NCI-H748 (cell line): Measurements from ENCODE around the gene C2orf76.

Source experiments
- DNase-seq: peaks from one replicate; lab custom pipeline; 2025; ENCODE audit not compliant: unreplicated experiment; lab: John Stamatoyannopoulos, UW

Gene C2orf76

DNA sequence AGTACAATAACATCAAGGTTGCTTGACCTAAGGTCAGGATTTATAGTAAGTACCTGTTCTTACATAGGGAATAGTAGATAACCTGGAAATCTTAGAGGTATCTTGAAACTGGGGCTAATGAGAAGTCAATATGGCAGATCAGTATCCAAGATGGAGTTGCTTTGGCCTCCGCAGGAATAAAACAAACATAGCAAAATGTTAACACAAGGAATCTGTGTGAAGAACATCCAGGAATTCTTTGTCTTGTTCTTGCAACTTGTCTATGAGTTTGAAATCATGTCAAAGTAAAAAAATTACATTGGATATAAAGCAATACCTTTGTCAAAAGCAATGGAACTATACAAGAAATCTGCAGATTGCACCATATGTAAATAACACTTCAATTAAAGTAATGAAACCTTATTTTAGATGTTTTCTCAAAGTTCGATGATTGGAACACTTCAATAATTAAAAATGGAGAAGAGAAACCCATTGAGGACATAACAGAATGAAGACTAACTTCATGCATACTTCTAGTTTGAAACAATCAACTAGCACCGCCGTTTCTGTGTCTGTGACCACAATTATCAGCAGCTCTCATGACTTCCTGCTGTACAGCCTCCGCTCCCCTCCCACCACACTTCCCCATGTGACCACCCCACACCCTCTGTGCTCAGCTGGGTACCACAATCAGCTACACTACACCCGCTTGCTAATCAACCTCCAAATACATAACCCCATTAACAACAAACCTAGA lies 27.6 kb downstream of the C2orf76 start:
- no peak for DNase-seq

DNA sequence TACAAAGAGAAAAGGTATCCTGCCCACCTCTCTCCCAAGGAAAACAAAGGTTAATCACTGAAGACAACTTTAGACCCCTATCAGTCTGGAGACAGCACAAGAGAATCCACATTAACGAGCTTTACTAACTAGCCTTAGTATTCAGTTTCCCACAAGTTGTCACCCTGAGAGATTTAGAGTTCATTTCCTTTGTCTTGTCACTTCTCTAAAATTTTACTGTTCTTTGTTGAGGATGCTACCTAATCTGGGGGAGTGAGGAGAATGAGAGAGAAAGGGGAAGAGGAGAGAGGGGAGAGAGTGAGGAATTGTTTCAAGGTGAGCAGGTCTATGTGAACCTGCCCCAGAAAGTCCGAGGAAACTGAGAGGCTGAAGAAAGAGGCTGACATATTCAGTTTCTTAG lies 28.4 kb downstream of the C2orf76 start:
- DNase-seq, result no peak

DNA sequence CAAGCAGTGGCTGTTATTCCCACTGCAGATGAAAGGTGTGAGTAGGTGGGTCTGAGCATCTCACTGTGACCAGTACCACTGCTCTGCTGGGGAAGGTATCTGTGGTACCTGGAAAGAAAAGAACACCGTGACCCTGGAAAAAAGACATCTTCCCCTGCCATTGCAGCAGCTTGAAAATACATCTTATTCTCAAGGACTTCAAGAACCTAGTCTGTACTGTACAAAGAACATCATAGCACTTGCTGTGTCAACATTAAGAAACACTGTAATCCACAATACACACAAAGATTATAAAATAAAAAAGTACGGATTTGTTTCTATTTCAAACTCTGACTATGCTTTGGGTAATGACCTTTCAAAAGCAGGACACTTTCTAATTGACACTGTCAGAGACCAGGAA lies 28.9 kb downstream of the C2orf76 start:
- DNase-seq, result no peak

DNA sequence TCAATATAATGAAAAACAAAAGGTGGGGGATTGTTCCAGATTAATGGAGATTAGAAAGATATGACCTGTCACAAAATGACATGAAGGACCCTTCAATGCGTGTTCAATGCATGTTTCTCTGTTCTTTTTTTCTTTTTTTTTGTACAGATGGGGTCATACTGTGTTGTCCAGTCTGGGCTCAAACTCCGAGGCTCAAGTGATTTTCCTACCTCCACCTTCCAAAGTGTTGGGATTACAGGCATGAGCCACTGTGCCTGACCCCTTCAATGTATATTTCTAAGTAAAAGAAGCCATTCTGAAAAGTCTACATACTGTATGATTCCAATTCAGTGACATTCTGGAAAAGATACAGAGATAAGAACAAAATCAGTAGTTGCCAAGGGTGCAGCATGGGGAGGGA lies 32.8 kb downstream of the C2orf76 start:
- no peak for DNase-seq

DNA sequence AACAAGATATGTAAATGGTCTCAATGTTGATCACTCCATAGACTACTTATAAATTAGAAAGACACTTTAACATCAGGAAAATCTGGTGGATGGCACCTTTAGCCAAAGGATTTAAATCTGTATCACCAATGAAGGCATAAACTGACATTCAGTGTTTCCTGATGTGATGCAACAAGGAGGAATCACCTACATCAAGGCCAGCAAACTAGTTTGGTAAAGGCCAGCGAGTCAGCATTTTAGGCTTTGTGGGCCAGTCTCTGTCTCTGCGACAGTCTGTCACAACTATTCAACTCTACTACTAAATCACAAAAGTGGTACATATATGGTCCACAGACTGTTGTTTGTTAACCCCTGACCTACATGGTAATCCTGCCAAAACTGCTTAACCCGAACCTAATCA lies 33.3 kb downstream of the C2orf76 start:
- DNase-seq, result no peak

DNA sequence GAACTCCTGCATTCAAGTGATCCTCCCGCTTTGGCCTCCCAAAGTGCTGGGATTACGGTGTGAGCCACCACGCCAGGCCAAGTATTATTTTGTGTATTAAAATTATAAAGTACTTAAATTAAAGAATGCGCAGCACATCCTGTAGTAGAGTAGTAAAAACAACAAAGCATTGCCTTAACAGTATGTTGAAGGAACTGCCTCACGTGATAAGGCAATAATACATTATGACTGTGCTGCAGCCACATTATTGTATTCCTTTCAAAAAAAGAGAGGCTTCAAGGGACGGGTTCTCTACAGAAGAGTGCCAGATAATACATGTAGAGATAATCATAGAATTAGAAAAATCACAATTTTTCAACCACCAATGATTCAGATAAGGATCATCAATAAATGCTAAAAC lies 33.7 kb downstream of the C2orf76 start:
- DNase-seq, result no peak

DNA sequence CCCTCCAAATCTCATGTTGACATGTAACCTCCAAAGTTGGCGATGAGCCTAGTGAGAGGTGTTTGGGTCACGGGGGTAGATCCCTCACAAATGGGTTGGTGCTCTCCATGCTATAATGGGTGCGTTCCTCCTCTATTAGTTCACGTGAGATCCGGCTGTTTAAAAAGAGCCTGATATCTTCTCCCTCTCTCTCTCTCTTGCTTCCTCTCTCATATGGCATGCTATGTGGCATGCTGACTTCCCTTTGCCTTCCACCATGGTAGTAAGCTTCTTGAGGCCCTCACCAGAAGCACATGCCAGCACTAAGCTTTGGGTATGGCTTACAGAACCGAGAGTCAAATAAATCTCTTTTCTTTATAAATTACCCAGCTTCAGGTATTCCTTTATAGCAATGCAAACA lies 39.2 kb downstream of the C2orf76 start:
- no peak for DNase-seq

DNA sequence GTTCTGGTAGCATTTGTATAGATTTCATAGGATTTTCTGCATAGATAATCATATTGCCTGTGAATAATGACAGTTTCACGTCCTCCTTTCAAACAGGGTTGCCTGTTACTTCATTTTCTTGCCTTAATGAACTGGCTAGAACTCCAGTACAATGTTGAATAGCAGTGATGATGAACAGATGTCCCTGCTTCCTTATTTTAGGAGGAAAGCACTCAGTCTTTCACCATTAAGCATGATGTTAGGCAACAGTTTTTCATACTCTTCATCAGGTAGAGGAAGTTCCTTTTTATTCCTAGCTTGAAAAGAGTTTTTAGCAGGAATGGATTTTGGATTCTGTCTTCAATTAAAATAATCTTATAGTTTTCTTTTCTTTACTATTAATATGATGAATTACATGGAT lies 39.7 kb downstream of the C2orf76 start:
- no peak for DNase-seq

DNA sequence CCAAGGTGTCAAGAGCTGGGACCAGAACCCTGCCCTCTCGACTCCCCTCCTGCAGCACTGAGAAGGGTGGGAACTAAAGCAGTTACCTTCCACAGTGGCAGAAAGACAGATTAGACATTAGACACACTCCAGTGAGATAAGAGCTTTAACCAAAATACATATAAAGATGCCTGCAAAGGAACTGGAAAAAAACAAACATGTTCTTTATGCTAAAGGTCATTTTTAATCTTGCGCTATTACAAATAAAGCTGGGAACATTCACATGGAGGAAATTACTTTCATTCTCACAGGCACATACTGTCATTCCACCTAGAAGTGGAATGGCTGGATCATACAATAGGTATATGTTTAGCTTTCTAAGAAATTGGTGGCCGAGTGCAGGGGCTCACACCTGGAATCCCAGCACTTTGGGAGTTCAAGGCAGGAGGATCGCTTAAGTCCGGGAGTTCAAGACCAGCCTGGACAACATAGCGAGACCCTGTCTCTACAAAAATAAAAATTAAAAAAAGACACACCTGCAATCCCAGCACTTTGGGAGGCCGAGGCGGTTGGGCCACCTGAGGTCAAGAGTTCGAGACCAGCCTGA lies 41.9 kb downstream of the C2orf76 start:
- no peak for DNase-seq

DNA sequence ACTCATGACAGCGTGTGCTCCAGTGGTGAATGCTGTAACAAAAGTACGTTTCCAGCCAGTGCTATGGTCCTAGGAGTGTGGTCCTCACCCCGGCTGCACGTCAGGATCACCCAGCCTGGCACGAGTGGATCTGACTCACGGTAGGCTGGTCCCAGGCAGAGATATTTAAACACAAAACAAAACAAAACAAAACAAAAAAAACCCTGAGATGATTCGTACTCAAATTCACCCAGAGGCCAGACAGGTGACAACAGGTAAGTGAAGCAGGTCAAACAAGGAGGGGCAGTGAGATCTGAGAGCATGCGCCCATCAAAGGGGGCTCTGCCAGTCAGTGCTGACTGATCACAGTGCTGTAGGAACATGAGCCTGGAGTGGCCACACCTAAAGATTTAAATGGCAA lies 43.2 kb downstream of the C2orf76 start:
- DNase-seq, result no peak

DNA sequence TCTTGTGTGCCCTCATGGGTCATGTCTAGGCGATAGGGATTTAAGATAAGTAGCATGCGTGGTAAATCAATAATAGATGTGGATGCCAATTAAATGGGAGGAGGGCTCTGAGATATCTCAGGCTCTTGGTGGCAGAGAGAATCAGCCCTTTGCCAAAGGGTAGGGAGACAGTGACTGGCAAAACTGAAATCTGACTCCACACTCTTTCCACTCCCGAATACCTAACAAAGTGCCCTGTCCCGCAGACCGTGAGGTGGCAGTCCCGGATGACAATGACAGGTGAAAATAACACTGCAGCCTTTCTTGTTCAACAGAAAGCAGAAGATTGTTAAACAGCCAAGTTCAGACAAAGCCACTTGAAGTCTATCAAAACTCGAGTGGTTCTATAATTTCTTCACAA lies 47.0 kb downstream of the C2orf76 start:
- no peak for DNase-seq

DNA sequence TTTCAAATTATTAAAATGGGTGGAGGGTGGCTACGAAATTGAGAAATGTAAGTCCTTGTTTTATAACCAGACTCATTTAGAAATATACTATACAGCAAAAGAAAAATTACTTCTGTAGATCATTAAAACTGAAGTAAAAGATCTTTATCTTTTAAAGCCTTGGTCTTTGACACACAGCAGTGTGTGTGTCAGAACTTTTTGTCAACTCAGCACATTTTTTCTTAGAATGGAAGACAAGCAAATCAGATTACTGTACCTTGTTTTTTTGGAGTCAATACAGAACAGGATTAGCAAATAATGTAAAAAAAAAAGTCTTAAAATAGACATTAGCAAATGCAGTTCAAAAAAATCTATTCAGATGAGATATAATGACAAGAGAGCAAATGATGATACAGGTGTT lies 49.1 kb downstream of the C2orf76 start:
- no peak for DNase-seq

DNA sequence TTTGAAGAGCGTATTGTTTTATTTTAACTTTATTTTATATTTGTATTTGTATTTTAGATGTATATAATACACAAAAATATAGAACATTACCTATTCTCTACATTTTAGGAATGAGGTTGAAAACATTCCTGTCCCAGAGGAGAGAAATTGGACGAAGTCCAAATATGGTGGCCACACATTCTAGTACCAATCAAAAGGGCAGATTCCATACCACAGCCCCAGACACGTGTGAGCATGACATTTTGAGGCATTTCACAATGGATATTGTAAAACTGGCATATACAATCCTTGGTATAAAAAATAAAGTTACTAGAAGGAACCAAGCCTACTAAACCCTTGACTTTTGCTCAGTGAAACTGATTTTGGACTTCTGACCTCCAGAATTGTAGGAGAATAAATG lies 50.6 kb downstream of the C2orf76 start:
- no peak for DNase-seq

DNA sequence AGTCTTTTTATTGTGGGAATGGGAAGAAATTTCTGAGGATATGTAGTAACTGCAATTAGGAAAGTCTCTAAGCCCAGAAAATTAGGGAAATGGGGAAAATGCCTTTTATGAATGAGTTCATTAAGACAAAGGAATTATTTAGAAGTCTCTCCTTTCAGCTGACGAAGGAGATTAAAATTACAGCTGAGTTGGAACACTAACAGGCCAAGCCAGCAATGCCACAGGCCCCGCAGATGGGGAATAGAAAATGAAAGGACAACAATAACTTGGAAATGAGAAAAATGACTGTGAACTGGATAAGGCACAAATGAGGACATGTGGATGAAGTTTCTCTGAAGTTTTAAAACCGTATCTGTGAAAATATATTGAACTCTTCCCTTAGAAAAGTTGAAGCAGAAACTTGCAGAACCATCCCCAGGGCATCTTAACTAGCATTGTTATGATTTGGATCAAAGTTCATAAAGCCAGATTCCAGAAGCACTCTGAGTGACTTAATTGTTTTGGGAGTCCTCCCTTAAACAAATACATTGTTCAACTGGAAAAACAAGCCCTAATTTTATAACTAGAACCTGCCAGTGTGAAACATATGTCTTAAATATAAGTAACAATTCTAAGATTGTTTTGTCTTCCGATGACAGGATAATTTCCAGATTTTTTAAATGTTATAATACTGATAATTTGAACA lies 51.3 kb downstream of the C2orf76 start:
- DNase-seq, result no peak

DNA sequence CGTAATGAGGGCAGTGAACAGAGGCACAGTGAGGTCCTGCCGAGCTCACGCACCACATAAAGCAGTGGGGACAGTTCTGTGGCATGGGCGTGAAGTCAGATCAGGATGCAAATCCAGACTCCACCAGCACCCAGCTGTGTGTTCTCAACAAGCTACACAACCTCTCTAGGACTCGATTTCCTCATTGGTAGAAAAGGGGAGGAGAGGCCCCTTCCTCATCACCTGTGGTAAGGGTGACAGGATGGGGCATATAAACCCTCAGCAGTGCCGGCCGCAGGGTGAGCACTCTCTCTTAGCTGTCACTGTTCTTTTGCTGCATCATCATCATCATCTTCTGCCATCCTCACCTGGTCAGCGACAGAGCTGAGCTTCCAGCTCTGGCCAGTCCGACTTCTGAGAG lies 54.8 kb downstream of the C2orf76 start:
- no peak for DNase-seq

DNA sequence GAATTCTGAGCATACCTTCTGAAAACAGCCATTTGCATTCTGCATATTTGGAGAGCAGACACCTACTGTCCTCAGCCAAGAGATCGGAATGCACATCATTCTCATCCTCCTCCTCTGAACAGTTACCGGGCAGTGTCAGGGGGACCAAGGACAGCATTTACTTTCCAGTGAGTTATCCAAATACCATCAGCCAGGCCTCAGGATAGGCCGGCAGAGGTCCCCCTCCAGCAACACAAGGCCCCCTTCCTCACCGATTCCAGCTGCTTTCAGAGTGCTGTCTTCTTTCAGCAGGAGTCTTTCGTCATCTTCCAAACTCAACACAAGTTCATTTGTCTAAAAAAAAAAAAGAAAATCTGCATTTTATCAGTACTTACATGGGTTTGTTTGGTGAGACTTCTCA lies 55.3 kb downstream of the C2orf76 start:
- no peak for DNase-seq

DNA sequence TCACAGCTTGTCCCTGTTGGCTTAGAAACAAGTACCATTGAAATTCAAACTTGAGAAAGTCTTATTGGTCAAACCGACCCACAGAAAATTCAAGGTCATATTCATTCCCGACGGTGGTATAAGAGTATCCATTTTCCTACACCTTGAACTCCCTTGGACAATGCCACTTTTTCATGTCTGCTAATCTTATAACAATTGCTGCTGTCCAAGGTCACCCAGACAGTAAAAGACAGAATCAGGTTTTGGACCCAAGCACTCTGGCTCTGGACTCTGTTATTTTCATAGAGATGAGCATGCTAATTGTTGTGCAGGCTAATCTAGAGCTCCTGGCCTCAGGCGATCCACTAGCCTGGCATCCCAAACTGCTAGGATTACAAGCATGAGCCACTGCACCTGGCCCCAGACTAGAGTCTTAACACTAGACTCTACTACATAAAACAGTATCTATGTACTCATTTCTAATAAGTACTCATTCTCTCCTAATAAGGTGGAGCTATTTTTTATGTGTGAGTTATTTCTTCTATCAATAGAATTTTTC lies 57.8 kb downstream of the C2orf76 start:
- no peak for DNase-seq

DNA sequence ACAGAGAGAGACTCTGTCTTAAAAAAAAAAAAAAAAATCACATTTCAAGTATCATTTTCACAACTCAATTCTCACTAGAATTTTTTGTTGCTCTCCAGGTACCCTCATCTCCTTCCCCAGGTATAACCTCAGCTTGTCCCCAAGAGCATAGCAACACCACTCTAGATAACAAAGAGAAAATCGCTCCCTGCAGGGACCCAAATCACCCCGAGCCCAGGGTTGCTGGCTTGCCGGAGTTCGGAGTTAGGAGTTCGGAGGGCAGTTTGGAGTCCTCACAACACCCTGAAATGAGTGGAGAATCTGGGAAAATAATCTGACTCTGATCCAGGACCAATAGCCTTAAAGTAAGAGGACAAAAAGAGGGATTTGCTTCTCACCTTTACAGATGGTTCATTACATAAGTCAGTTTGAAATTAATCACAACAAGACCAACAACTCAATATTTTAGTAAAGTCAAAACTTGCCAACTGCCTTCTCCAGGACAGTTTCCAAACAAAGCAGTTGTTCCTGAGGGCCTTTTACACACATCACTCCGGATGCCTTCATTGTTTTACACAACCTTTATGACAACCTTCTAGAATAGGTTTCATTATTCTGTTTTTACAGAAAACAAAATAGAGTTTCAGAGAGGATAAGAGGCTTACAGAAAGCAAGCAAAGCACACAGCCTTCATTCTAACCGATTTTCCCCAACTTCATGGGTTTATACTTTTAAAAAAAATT lies 59.1 kb downstream of the C2orf76 start:
- no peak for DNase-seq

DNA sequence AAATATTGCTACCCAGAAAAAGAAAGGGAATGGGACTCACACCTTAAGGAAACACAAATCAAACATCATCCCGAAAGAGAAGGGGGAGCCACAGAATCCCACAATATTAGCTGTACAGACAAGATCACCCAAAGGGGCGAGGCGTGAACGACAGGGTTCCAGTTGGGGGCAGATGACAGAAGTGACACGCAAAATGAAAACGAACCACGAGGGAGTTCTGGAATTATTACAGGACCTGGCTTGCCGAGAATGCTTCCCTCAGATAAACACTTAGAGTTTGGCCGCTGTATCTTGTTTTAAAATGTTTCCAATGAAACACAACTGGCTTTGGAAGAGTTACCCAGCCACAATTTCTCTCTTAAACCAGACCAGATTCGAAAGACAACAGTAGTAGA lies 60.4 kb downstream of the C2orf76 start:
- no peak for DNase-seq

DNA sequence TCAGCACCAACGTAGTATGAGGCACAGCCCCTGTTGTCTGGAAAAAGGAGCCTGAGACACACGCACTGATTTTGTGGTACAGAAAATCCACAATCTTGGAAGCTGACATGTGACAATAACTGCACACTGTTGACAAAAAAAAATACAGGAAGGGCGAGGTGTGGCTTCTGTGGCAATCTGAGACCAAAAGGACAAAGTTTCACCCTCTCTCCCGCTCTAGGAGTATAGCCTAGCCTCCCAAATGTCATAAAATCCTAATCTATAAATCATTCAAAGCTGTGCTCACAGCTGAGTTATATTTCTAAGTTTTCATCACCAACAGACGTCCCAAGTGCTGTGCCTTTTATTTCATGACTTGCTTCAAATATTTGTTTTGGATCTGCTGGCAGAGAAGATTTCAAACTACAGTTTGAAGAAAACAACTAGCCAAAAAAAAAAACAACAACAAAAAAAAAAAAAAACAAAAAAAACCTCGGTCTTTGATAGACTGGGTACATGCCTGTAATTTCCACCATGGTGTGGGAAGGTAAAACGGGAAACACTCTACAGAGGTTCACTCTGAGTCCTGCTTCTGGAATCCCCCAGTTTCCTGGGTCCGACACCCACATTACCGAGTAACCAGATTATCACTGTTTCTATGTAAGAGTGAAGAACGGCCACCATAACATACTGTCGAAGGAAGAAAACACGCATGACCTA lies 61.0 kb downstream of the C2orf76 start:
- no peak for DNase-seq

DNA sequence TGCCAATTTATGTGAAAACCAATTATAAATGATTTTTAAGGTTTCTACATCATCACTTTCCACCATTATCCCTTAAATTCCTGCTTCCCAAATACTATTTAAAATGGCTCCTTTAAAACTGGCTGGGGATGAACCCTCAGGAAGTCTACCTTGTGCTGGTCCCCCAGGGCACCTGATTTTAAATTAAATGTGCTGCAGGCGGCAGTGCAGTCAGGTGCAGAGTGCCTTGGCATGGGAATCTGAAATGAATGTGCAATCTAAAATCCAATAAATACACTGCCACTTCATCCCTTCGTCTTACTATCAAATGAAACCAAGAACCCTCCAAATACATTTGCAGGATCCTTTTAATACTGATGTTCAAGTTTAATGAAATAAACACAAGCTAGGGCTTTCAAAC lies 61.8 kb downstream of the C2orf76 start:
- no peak for DNase-seq
